ENCODE results near the gene NOP16. TPM values are rescaled to one million over a fixed set of nuclear protein-coding genes. Genes with fewer than 3 reads are reported as not detected.
A peak's percentile ranks its signal among the peaks of the same experiment; 100 is the strongest.

The NOP16 gene
- total RNA-seq, 4 donors from 2014 or later = 21.6 to 43.5 (median 33.9) TPM

GRCh38 chr5:176391999-176392398 is 3.6 kb upstream of the NOP16 start:
- ATAC-seq = no peak
- intact Hi-C loops (cut with DNase I; ENCODE audit: low total_unique reads) = no loop called here
- H3K27ac ChIP-seq = peak overlapping the region in 1 of 4 donors; percentile 98

GRCh38 chr5:176391479-176391878 is 3.1 kb upstream of the NOP16 start:
- intact Hi-C loops (cut with DNase I; ENCODE audit: low total_unique reads) = no loop called here
- no peak for ATAC-seq
- H3K27me3 ChIP-seq = no peaks in the 10 kb centered on the region
- peaks cover 25 to 26% of the 10 kb centered on the region in 2 donors for H3K4me1 ChIP-seq
- H3K9me3 ChIP-seq = no peaks in the 10 kb centered on the region
- peaks cover 0 to 46% of the 10 kb centered on the region in 2 donors for H3K36me3 ChIP-seq
- H3K4me3 ChIP-seq = no peak overlapping the region
- H3K27ac ChIP-seq = peak overlapping the region in 3 of 4 donors; percentile 11 to 98 (median 22)
- DNase-seq = no peak
- in situ Hi-C loops (cut with MboI; ENCODE audit: low sequenced_read_pairs in 4 of 4) = no loop called here
- TF ChIP-seq POLR2A (IDR thresholded peaks at IDR 0.05) (no peak), CTCF (IDR thresholded peaks at IDR 0.05 in 4 of 5, conservative IDR thresholded peaks at IDR 0.05 in 1 of 5) (no peak)

More at GRCh38 chr5:176391999-176392398, 3.6 kb upstream of the NOP16 start:
- Histone ChIP-seq H3K27me3 (no peaks in the 10 kb centered on the region), H3K4me3 (no peak overlapping the region), H3K36me3 (peaks cover 0 to 49% of the 10 kb centered on the region in 2 donors), H3K4me1 (peaks cover 20 to 21% of the 10 kb centered on the region in 2 donors), H3K9me3 (no peaks in the 10 kb centered on the region)
- TF ChIP-seq CTCF (IDR thresholded peaks at IDR 0.05 in 4 of 5, conservative IDR thresholded peaks at IDR 0.05 in 1 of 5) (no peak), POLR2A (IDR thresholded peaks at IDR 0.05) (no peak)
- DNase-seq = no peak
- in situ Hi-C loops (cut with MboI; ENCODE audit: low sequenced_read_pairs in 4 of 4) = no loop called here

- intact Hi-C loops (cut with DNase I; ENCODE audit: low total_unique reads) = loop anchor here (1.0 to 10.0 kb wide), 5 partner anchors 19 to 1155 kb away; partner anchors contain the start of genes CLTB, TSPAN17 and ZNF346
- ATAC-seq = peak; percentile 19 to 32
- peaks cover 0 to 54% of the 10 kb centered on the region in 2 donors for H3K36me3 ChIP-seq
Measured at GRCh38 chr5:176389135-176390123, 1.0 kb upstream of the NOP16 start.

GRCh38 chr5:176388003-176388443 is 375 bp downstream of the NOP16 start:
- no peak for DNase-seq
- intact Hi-C loops (cut with DNase I; ENCODE audit: low total_unique reads) = loop anchor here (1.0 to 10.0 kb wide), 7 partner anchors 17 to 1157 kb away; partner anchors contain the start of genes FAF2, KIAA1191, RNF44 and TSPAN17
- no peak for ATAC-seq

More at GRCh38 chr5:176389135-176390123, 1.0 kb upstream of the NOP16 start:
- H3K27ac ChIP-seq = peak overlapping the region; percentile 92 to 98 (median 96)
- no peaks in the 10 kb centered on the region for H3K27me3 ChIP-seq
- in situ Hi-C loops (cut with MboI; ENCODE audit: low sequenced_read_pairs in 4 of 4) = no loop called here
- DNase-seq = no peak
- no peaks in the 10 kb centered on the region for H3K9me3 ChIP-seq
- H3K4me3 ChIP-seq = peak overlapping the region; percentile 76 to 95 (median 86)
- peak; percentile 54 to 67 for TF ChIP-seq POLR2A (IDR thresholded peaks at IDR 0.05)
- TF ChIP-seq CTCF (IDR thresholded peaks at IDR 0.05 in 4 of 5, conservative IDR thresholded peaks at IDR 0.05 in 1 of 5) = peak in 1 of 5 experiments; percentile 2
- peaks cover 30 to 31% of the 10 kb centered on the region in 2 donors for H3K4me1 ChIP-seq

More at GRCh38 chr5:176388003-176388443, 375 bp downstream of the NOP16 start:
- no peaks in the 10 kb centered on the region for H3K27me3 ChIP-seq
- peak overlapping the region; percentile 76 to 95 (median 86) for H3K4me3 ChIP-seq
- in situ Hi-C loops (cut with MboI; ENCODE audit: low sequenced_read_pairs in 4 of 4) = no loop called here
- peaks cover 31 to 41% of the 10 kb centered on the region in 2 donors for H3K4me1 ChIP-seq
- H3K36me3 ChIP-seq = peaks cover 0 to 62% of the 10 kb centered on the region in 2 donors
- no peaks in the 10 kb centered on the region for H3K9me3 ChIP-seq
- peak overlapping the region; percentile 92 to 98 (median 96) for H3K27ac ChIP-seq
- no peak for TF ChIP-seq CTCF (IDR thresholded peaks at IDR 0.05 in 4 of 5, conservative IDR thresholded peaks at IDR 0.05 in 1 of 5)
- no peak for TF ChIP-seq POLR2A (IDR thresholded peaks at IDR 0.05)

Measured in gastrocnemius medialis (tissue), 4 donors.